B cell (primary cell): Measurements from ENCODE around the gene SLC39A13. TPM values are rescaled to one million over a fixed set of nuclear protein-coding genes. Genes with fewer than 3 reads are reported as not detected.

Source experiments
- ATAC-seq: fragments of 200-7000 bp; cut with Tn5 transposase; one replicate; pipeline ENCODE4 v1.10.0; 2021; ENCODE audit warnings: low read depth, mild to moderate bottlenecking, moderate number of reproducible peaks, moderate library complexity
- CTCF ChIA-PET: fragments of 350-600 bp; sonication (Branson Sonifier 250); formaldehyde crosslinking; loops from one replicate; lab custom pipeline; 2021; ENCODE audit warnings: antibody characterized with exemption, inconsistent platforms; lab: Charles Lee
- POLR2A ChIA-PET: fragments of 350-600 bp; sonication (Branson Sonifier 250); formaldehyde crosslinking; loops from one replicate; lab custom pipeline; 2021; ENCODE audit warnings: antibody characterized with exemption; lab: Charles Lee
- DNase-seq: peaks from one replicate; pipeline ENCODE4 v3.0.0; 2013
- H2AFZ ChIP-seq: 2 replicates; pipeline ENCODE4 v1.6.1; 2012; ENCODE audit warnings: mild to moderate bottlenecking, low read depth, low read length; ENCODE audit not compliant: insufficient read depth, poor library complexity, severe bottlenecking
- H3K27ac ChIP-seq, 2 donors: 1 replicate in 1 of 2; 2 replicates in 1 of 2; pipeline ENCODE4 v1.5.1; 2012 to 2013; ENCODE audit warnings: low read length in 2 of 2, mild to moderate bottlenecking in 2 of 2, moderate library complexity in 1 of 2
- H3K27me3 ChIP-seq, 4 experiments: fragments of 200-600 bp in 1 of 4; sonication (generic) in 1 of 4; replicated peaks in 1 of 4; 1 replicate in 2 of 4; 2 replicates in 2 of 4; pipeline versions ENCODE4 v1.6.1 to v1.7.0; 2013 to 2016; ENCODE audit warnings: low read length in 3 of 4, mild to moderate bottlenecking in 2 of 4, mixed read lengths in 1 of 4, moderate library complexity in 1 of 4; ENCODE audit not compliant: insufficient read depth in 4 of 4, control insufficient read depth in 3 of 4; ENCODE audit errors: control extremely low read depth in 1 of 4
- H3K36me3 ChIP-seq, 2 experiments: replicated peaks in 1 of 2; 1 replicate in 1 of 2; 2 replicates in 1 of 2; pipeline versions ENCODE4 v1.6.1 to v1.7.1; 2013; ENCODE audit warnings: low read length in 1 of 2; ENCODE audit not compliant: insufficient read depth in 2 of 2, control insufficient read depth in 1 of 2; ENCODE audit errors: control extremely low read depth in 1 of 2, extremely low read depth in 1 of 2
- H3K4me1 ChIP-seq, 2 donors: fragments of 200-600 bp in 1 of 2; sonication (generic) in 1 of 2; 1 replicate in 1 of 2; 2 replicates in 1 of 2; pipeline versions ENCODE4 v1.5.1 to v1.6.1; 2013 to 2017; ENCODE audit warnings: low read length in 2 of 2; ENCODE audit not compliant: control insufficient read depth in 2 of 2, insufficient read depth in 2 of 2
- H3K4me2 ChIP-seq: replicated peaks from 2 replicates; pipeline ENCODE3; 2012; ENCODE audit warnings: mild to moderate bottlenecking, low read depth, low read length; ENCODE audit not compliant: poor library complexity, severe bottlenecking
- H3K4me3 ChIP-seq, 5 experiments: fragments of 200-600 bp in 1 of 5; sonication (generic) in 1 of 5; 1 replicate in 3 of 5; 2 replicates in 2 of 5; pipeline versions ENCODE4 v1.5.1 to v1.7.0; 2011 to 2016; ENCODE audit warnings: low read length in 4 of 5, mild to moderate bottlenecking in 4 of 5, low read depth in 2 of 5, control low read depth in 1 of 5, moderate library complexity in 1 of 5; ENCODE audit not compliant: insufficient read depth in 1 of 5; ENCODE audit errors: control extremely low read depth in 1 of 5, extremely low read depth in 1 of 5
- H3K79me2 ChIP-seq: fragments of 200-600 bp; sonication (generic); one replicate; pipeline ENCODE4 v1.6.0; 2016; ENCODE audit warnings: low read length; ENCODE audit not compliant: control insufficient read depth, insufficient read depth
- H3K9ac ChIP-seq: fragments of 200-600 bp; sonication (generic); 2 replicates; pipeline ENCODE4 v1.6.1; 2017; ENCODE audit warnings: mild to moderate bottlenecking, low read length, moderate library complexity
- H3K9me3 ChIP-seq, 3 donors: one replicate each; pipeline versions ENCODE4 v1.6.1 to v1.7.1; 2013; ENCODE audit warnings: low read length in 2 of 3; ENCODE audit not compliant: control insufficient read depth in 2 of 3, insufficient read depth in 1 of 3; ENCODE audit errors: control extremely low read depth in 1 of 3
- H4K20me1 ChIP-seq: 2 replicates; pipeline ENCODE4 v1.6.0; 2012; ENCODE audit warnings: mild to moderate bottlenecking, low read length; ENCODE audit not compliant: insufficient read depth, control insufficient read depth, poor library complexity, severe bottlenecking
- H3K27ac Mint-ChIP-seq: one replicate; pipeline ENCODE4 v1.8.0; 2021; ENCODE audit warnings: mixed read lengths
- H3K27me3 Mint-ChIP-seq: one replicate; pipeline ENCODE4 v1.8.0; 2021; ENCODE audit warnings: mixed read lengths
- H3K4me1 Mint-ChIP-seq: one replicate; pipeline ENCODE4 v1.8.0; 2021; ENCODE audit warnings: mixed read lengths
- H3K4me3 Mint-ChIP-seq: one replicate; pipeline ENCODE4 v1.8.0; 2021; ENCODE audit warnings: mixed read lengths
- H3K9me3 Mint-ChIP-seq: one replicate; pipeline ENCODE4 v1.8.0; 2022; ENCODE audit warnings: mixed read lengths; ENCODE audit not compliant: insufficient read depth
- EZH2 ChIP-seq: IDR thresholded peaks from 2 replicates; pipeline ENCODE4 v1.6.1; 2012; ENCODE audit warnings: borderline replicate concordance, low read depth, mild to moderate bottlenecking, moderate library complexity, low read length; ENCODE audit not compliant: insufficient read depth, poor library complexity, severe bottlenecking
- WGBS: methylation state at CpG from one replicate; pipeline ENCODE4 v1.1.5; 2013; ENCODE audit warnings: missing lambda C conversion rate; ENCODE audit not compliant: insufficient coverage; 5-methylcytosine and 5-hydroxymethylcytosine counted together
- intact Hi-C: fragments of 100-400 bp; cut with micrococcal nuclease; formaldehyde crosslinking; loops from one replicate; pipeline ENCODE4 v1.10.0; 2022
- polyA plus RNA-seq: library from polyadenylated mRNA; depleted of rRNA; stranded (reverse); fragments of >200 nt; gene quantifications from 2 replicates; pipeline ENCODE4 v1.2.3, GENCODE V29; 2012
- total RNA-seq, 2 donors: library from RNA; stranded (reverse); fragments of 120-200 nt in 1 of 2; gene quantifications; 1 replicate in 1 of 2; 2 replicates in 1 of 2; pipeline versions ENCODE4 v1.2.3 to v1.2.4, GENCODE V29; 2013 to 2022
- TF ChIP-seq, protein P1 (sequence below): fragments of 200-600 bp; IDR thresholded peaks from one replicate; pipeline ENCODE4 v1.8.0; 2022; ENCODE audit warnings: antibody characterized with exemption, mild to moderate bottlenecking

SLC39A13 gene
- total and polyA plus RNA-seq, 2 donors (not counting 1 experiment from before 2014, with no cell fraction given): 33.0 to 55.7 TPM

DNA sequence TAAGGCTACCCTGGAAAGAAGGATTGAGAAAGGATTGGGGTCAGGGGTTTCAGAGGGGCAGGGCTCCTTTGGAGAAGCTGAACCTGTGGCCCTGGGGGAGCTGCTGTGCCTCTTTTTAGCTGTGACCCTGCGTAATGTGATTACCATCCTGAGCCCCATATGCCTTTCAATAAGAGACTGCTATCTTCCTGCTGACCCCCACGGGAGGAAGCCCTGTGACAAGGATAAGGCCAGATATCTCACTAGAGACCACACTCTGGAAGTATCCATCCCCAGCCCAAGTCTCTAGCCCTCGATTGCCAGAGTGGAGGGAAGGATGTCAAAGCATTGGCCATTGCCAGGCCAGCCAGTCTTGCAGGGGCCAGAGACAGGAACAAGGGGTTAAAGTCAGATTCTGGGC lies 4.8 kb upstream of the SLC39A13 start:
- TF ChIP-seq, protein P1, sequence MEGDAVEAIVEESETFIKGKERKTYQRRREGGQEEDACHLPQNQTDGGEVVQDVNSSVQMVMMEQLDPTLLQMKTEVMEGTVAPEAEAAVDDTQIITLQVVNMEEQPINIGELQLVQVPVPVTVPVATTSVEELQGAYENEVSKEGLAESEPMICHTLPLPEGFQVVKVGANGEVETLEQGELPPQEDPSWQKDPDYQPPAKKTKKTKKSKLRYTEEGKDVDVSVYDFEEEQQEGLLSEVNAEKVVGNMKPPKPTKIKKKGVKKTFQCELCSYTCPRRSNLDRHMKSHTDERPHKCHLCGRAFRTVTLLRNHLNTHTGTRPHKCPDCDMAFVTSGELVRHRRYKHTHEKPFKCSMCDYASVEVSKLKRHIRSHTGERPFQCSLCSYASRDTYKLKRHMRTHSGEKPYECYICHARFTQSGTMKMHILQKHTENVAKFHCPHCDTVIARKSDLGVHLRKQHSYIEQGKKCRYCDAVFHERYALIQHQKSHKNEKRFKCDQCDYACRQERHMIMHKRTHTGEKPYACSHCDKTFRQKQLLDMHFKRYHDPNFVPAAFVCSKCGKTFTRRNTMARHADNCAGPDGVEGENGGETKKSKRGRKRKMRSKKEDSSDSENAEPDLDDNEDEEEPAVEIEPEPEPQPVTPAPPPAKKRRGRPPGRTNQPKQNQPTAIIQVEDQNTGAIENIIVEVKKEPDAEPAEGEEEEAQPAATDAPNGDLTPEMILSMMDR: no peak
- TF ChIP-seq EZH2: no peak
- DNase-seq (no peak), ATAC-seq (no peak)
- H2AFZ ChIP-seq: no peak overlapping the region
- H3K79me2 ChIP-seq: no peaks in the 10 kb centered on the region
- H4K20me1 ChIP-seq: no peaks in the 10 kb centered on the region
- peak overlapping the region in 1 of 2 donors; percentile 6 for H3K27ac ChIP-seq
- H3K27ac Mint-ChIP-seq: peak overlapping the region; percentile 71
- WGBS: no CpG with 5 or more reads among the region's 3 CpGs
- POLR2A ChIA-PET: interaction anchor here (0.5 to 3.6 kb wide), 3 partner anchors 9 to 189 kb away, joined by 3 to 15 read pairs (median 3); partner anchors contain the start of genes DDB2 and SPI1
- peaks cover 39 to 45% of the 10 kb centered on the region in 2 donors for H3K4me1 ChIP-seq
- no peak overlapping the region for H3K4me2 ChIP-seq
- no peaks in the 10 kb centered on the region for H3K27me3 Mint-ChIP-seq
- CTCF ChIA-PET: interaction anchor here (1.0 to 19.1 kb wide), 4 partner anchors 8 to 109 kb away, joined by 4 to 345 read pairs (median 7); no protein-coding TSS in a partner anchor
- H3K9me3 Mint-ChIP-seq: no peaks in the 10 kb centered on the region
- H3K4me1 Mint-ChIP-seq: peaks cover 40% of the 10 kb centered on the region
- no peaks in the 10 kb centered on the region for H3K9me3 ChIP-seq
- no peaks in the 10 kb centered on the region for H3K27me3 ChIP-seq
- H3K4me3 ChIP-seq: no peak overlapping the region
- H3K4me3 Mint-ChIP-seq: no peak overlapping the region
- no peaks in the 10 kb centered on the region for H3K36me3 ChIP-seq
- intact Hi-C loops: loop anchor here (10.0 kb wide), 1 partner anchor 451 kb away; no protein-coding TSS in a partner anchor
- no peak overlapping the region for H3K9ac ChIP-seq
